HG03108 (cell line): ENCODE measurements around the gene LCMT2.

Source experiments
- ATAC-seq: cut with Tn5 transposase; IDR thresholded peaks from one replicate; pipeline ENCODE4 v1.9.1; 2021; ENCODE audit warnings: moderate library complexity; ENCODE audit not compliant: unreplicated experiment

Gene LCMT2, protein sequence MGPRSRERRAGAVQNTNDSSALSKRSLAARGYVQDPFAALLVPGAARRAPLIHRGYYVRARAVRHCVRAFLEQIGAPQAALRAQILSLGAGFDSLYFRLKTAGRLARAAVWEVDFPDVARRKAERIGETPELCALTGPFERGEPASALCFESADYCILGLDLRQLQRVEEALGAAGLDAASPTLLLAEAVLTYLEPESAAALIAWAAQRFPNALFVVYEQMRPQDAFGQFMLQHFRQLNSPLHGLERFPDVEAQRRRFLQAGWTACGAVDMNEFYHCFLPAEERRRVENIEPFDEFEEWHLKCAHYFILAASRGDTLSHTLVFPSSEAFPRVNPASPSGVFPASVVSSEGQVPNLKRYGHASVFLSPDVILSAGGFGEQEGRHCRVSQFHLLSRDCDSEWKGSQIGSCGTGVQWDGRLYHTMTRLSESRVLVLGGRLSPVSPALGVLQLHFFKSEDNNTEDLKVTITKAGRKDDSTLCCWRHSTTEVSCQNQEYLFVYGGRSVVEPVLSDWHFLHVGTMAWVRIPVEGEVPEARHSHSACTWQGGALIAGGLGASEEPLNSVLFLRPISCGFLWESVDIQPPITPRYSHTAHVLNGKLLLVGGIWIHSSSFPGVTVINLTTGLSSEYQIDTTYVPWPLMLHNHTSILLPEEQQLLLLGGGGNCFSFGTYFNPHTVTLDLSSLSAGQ

DNA sequence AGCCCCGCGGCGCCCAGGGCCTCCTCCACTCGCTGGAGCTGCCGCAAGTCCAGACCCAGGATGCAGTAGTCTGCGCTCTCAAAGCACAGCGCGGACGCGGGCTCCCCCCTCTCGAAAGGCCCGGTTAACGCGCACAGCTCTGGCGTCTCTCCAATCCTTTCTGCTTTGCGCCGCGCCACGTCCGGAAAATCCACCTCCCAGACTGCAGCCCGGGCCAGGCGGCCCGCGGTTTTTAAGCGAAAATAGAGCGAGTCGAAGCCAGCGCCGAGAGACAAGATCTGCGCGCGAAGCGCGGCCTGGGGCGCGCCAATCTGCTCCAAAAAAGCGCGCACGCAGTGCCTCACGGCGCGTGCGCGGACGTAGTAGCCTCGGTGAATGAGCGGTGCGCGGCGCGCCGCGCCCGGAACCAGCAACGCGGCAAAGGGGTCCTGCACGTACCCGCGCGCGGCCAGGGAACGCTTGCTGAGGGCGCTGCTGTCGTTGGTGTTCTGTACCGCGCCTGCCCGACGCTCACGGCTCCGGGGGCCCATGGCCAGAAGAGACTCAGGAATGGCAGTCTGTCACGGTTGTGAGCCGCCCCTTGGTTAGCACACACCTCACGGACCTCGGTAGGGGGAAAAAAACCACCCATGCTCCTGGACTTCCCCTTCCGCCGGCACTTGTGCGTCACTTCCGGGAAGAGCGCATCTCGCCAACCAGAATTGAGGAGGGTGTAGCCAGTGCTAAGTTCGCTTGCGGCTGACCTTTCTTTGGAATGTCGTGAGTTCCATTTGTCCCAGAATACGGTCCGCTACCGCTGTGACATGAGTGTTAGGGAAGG is at the start of gene LCMT2:
Gene LCMT2 (minus strand): TSS at position 614 of the 820 bp plus-strand sequence. CDS start 84 bp downstream, at position 530.
- ATAC-seq, result peak; percentile 90

DNA sequence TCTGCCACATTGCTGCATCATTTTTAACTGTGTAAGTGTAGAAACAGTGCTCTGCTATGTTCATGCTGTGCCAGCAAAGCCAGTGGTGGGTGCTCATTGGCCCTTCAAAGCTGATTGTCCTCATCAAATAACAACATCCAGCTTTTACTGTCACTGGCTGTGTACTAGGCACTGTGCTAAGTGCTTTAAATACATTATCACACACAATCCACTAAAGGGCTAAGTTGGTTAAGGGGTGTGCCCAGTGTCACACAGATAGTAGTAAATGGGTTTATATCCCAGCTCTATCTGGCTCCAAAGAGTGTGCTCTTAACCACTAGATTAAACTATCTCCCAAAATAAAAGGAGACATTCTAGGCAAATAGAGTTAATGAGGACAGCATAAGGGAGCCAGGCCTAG is 48.2 kb upstream of the LCMT2 start:
- ATAC-seq, result no peak

DNA sequence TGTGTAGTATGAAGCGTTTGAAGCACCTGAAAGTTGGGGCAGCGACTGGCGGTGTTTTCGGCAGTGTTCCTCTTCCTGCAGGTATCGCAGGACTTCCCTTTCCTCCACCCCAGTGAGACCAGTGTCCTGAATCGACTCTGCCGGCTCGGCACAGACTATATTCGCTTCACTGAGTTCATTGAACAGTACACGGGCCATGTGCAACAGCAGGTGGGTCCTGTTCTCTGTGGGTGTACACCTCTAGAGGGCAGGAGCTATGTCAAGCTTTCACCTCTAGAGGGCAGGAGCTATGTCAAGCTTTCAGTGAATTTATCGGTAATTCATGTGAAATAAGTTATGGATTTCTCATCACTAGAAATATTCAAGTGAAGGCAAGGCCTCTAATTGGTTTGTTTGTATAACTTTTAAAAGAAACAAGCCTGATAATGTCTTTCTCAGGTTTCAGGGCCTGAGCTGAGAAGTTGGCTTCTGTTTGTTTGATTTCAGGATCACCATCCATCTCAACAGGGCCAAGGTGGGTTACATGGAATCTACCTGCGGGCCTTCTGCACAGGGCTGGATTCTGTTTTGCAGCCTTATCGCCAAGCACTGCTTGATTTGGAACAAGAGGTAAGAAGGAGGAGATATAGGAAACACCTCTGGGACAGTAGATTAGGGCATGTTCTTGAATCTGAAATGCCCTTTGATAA is 45.8 kb upstream of the LCMT2 start:
- no peak for ATAC-seq

DNA sequence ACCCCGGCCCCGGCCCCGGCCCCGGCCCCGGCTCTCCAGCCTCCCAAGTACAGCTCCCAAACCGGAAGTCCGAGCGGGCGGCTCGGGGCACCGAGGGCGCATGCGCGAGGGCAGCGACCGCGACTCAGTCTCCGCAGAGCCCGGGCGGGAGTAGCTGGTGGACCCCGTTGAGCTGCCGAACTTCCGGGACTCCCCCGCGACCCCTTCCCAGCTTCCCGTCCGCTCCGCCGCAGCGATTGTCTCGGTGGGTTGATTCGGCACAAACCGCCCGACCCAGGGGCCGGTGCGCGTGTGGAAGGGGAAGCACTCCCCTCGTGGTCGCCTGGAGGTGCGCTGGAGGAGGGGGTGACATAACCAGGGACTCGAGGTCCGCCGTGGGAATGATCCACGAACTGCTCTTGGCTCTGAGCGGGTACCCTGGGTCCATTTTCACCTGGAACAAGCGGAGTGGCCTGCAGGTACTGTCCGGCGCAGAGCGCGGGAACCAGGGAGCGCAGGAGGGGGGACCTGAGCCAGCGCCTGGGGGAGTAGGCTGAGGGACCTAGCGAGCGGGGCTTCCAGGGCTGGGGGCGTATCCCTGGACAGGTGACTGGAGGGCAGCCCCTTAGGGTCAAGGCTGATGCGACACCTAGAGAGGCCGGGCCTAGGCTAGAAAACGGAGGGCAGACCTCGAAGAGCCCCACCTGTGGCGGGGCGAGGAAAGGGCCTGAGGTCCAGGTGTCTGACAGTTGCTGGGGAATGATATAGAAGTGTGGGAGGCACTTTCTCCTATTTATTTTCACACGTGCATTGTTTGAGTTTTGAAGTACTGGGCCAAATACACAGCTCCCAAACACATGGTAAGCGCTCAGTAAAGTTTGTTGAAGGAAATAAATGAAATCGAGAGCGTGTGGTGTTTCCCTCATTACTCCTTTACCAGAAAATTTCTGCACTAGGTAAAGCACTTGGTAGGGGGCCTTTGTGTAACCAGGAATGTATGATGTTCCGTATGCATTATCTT is 40.9 kb upstream of the LCMT2 start, which contains the start of the genes TUBGCP4 and ZSCAN29:
Gene TUBGCP4 (plus strand): TSS at position 127 of the 1,000 bp plus-strand sequence. CDS start 254 bp downstream, at position 381.
Gene ZSCAN29 (minus strand): TSS at position 69 of the 1,000 bp plus-strand sequence. CDS start 1,130 bp downstream, outside the sequence.
- ATAC-seq, result peak; percentile 74

DNA sequence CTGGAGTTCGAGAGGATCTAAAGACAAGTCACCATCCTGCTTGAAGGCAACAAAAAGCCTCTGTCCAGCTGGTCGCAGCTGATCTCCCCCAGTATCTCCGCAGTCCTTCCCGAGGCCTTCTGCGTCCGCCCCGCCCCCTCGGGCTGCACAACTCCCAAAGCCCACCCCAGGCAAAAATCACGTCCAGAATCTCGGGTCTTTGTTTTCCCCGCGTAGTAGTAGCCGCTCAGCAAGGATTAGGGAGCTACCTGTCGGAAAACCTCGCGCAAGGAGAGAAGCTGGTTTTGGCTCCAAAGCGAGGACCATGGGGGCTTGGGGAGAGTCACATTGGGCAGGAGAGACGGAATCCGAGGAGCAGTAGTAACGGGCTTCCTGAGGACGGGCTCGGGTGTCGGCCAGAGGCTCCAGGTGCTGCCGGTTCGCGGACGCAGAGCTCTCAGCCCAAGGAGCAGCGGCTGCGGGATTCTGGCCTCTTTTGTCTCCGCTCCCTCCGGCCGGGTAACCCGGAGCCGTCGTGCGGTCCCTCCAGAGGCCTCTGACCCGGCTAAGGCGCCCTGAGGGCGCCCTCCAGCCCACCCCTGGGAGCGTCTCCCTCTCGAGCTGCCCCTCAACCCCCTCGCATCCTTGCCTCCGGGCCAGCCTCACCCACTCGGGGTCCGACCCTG is 40.1 kb upstream of the LCMT2 start:
- ATAC-seq, result peak; percentile 24

DNA sequence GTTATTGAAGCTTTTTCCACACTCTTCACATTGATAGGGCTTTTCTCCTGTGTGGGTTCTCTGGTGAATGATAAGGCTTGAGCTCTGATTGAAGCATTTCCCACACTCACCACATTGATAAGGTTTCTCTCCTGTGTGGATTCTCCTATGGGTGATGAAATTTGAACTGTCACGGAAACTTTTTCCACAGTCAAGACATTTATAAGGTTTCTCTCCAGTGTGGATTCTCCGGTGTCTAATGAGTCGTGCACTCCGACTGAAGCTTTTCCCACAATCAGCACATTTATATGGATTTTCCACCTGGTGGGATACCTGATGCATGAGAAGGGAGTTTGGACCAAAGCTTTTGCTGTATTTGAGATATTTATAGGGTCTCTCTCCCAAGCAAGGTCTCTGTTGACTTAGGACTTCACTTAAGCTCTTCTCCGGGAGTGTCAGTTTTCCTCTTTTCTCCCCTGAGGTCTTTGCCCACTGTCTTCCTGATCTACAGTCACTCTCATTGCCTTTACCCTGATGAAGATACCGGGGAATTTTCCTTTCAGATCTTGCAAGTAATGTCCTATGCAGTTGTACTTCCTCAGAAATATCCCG is 31.0 kb upstream of the LCMT2 start:
- no peak for ATAC-seq

DNA sequence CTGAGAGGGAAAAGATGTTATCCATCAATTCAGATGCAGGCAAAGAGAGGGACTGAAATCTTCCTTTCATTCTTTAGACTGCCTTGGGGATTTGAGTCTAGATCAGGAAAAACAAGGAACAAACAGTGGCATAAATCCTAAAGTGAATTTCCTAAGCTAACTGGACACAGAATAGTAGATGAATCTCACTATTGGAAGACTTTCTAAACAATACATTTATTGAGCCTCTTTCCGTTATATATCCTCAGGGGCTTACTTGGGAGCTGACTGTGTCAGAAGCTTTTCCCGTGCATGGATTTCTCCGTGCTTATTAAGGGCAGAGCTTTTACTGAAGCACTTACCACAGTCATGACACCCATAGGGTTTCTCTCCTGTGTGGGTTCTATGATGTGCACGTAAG is 30.4 kb upstream of the LCMT2 start:
- ATAC-seq, result no peak

DNA sequence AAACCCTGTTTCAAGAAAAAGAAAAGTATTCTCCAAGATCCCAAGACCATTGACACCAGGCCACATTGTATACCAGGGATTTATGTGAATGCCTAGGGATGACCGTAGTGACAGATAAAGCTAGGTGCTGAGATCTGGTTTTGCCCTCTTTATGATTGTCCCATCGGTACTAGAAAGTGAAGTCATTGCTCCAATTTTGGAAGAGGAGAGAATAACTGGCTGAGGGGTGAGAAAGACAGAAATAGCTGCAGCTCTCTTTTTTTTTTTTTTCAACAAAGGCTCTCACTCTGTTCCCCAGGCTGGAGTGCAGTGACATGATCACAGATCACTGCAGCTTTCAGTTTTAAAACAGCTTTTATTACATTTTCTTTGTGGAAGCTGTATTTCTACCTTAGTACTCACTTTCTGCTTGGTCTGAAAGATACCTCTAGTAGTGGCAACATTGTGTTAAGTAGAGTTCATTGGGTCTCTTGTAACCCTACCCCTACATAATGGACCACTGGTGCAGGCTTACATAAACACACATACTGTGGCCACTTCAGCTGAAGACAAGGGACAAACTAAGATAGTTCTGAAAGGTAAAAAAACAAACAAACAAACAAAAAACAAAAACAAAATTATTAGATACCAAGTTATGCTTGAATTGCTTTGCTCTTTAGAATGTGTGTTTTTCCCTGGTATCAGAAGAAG is 22.5 kb upstream of the LCMT2 start:
- no peak for ATAC-seq

DNA sequence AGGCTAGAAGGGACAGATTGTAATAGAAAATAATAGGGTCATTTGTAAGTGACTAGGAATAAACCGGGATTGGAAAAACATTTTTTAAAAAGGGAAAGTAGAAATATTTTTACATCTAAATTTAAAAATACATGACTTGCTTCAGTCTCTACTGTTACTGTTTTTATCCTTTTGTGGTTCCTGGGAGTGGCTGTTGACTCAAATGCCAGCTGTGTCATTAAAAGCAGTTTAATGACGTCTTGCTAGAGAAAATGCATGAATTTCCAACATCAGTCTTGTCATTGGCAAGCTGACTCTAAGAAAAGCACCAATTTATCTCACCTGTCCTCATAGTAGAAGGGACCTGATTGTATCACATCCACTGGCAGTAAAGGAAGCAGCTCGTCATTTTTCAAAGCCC is 16.7 kb upstream of the LCMT2 start:
- ATAC-seq, result no peak

DNA sequence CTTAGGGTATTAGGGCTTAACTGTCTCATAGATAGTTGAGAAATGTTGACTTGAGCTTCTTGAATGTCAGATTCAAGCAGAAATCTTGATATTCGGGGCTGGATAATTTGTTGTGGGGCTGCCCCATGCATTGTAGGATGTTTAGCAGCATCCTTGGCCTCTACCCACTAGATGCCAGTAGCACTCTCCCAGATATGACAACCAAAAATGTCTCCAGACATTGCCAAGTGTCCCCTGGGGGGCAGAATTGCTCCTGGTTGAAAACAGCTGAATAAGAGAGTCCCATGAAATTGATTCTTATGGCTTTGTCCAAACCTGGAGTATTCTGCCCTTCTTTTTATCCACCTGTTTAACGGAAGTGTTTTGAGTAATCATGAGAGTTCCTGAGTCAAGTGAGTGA is 15.9 kb upstream of the LCMT2 start:
- no peak for ATAC-seq

DNA sequence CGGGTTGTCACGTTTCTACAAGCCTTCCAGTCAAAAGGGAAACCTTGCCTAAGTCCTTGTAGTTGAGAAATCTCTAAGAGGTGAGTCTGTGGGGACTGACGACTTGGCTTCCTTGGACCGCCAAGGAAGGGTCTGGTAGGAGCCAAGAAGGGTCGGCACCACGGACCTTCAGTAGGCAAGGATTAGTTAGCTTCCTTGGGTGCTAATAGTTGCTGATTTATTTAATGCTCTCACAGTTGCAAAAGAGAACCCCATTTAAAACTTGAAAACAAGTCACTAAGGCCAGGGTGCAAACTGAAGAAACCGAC is 361 bp upstream of the LCMT2 start:
- peak; percentile 12 for ATAC-seq

DNA sequence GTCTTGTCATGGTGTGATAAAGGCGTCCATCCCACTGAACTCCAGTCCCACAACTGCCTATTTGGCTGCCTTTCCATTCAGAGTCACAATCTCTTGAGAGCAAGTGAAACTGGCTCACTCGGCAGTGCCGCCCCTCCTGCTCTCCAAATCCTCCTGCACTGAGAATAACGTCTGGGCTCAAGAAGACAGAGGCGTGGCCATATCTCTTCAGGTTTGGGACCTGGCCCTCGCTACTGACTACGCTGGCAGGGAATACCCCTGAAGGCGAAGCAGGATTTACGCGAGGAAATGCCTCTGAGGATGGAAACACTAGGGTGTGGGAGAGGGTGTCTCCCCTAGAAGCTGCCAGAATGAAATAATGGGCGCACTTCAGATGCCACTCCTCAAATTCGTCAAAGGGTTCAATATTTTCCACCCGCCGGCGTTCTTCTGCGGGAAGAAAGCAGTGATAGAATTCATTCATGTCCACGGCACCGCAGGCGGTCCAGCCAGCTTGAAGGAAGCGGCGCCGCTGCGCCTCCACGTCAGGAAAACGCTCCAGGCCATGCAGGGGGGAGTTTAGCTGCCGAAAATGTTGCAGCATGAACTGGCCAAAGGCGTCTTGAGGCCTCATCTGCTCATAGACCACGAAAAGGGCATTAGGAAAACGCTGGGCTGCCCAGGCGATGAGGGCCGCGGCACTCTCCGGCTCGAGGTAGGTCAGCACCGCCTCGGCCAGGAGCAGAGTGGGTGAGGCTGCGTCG is 985 bp downstream of the LCMT2 start:
- no peak for ATAC-seq

DNA sequence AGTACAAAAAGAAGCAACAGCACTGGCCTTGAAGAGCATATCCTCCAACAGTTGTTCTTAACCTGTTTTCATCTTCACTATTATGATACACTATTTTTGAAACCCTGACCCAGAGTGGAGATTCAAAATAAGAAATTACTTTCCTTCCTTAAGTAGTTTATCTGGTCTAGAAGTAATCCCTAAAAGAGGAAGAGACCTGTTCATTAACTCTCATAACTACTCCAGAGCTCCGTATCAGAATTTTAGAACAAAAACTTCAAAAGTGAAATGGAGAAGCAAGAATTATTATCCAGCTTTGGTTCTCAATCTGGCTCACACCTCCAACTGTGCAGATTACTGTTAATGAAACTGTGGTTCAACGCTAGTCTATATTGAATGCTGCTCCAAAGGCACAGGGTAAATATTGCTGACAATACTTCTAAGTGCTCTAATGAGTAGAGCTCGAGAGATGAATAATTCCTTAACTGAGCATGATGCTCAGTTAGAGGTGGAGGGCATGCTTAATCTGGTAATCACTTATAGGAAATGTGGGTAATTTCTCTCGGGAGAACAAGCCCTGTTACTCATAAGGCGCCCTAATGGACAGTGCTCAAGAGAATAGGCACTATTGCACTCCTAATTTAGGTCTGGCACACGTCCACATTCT is 5.2 kb downstream of the LCMT2 start:
- ATAC-seq, result no peak

DNA sequence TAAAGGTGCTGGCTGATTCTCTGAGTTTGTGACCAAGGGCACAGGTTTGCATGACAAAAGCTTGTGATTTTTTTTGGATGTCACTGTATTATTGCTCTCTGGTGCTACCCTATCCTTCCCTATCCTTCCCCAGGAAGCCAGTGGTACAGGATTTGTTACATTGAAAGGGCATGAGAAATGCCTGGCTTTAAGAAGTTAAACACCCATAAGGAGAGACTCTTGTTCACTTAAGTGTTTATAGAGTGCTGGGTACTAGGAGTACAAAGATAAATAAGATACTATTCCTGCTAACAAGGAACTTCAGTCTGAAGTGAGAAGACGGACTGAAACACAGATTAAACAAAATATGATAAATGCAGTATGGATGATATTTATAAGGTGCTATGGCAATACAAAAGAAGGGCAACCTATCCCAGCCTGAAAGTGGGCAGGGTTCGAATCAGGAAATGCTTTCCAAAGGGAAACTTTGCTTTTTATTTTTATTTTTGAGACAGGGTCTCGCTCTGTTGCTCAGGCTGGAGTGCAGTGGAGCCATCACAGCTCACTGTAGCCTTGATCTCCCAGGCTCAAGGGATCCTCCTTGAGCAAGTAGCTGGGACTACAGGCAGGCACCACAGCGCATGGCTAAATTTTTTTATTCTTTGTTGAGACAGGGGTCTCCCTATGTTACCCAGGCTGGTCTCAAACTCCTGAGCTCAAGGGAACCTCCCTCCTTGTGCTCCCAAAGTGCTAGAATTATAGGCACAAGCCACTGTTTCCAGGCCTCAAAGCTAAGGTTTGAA is 11.2 kb downstream of the LCMT2 start:
- ATAC-seq, result no peak

DNA sequence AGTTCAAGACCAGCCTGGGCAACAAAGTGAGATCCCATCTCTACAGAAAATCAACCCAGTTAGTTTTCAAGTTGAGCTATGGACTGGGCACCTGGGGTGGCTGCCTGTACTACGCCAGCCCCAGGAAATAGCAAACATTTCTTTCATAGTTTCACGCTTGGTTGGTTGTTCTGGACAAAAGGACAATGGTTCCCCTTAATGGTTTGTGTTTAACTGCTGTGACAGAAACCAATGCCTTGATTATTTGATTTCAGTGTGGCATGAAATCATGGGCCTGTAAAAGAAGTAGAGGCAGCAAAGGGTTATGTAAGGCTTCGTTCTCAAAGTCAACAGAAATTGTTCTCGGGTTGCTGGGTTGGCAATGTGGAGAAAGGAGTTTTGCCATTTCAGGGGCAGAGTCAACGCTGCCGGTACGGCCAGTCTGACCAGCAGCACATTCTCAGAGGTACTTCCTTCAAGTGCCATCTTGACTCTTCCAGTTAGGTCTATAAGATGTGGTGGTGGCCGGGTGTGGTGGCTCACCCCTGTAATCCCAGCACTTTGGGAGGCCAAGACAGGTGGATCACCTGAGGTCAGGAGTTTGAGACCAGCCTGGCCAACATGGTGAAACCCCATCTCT is 12.7 kb downstream of the LCMT2 start:
- no peak for ATAC-seq

DNA sequence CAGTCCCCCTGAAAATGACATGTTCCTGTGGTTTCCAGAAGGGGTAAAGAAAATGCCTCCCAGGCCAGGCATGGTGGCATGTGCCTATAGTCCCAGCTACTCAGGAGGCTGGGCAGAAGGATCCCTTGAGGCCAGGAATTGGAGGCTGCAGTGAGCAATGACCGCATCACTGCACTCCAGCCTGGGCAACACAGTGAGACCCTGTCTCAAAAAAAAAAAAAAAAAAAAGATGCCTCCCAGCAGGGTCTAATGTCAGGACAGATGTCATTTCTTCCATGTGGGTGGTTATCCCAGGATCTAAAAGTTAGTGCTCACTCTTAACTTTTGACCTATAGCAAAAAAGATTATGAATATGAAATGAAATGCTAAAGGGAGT is 13.4 kb downstream of the LCMT2 start:
- ATAC-seq, result no peak
